Endothelial cell of umbilical vein (primary cell): ENCODE results near the gene EEFSEC.

Experiments used
- CTCF ChIP-seq, 2 donors: IDR thresholded peaks; 1 replicate in 1 of 2; 2 replicates in 1 of 2; pipeline ENCODE4 v1.5.1; 2011; ENCODE audit warnings: low read length in 2 of 2, mild to moderate bottlenecking in 2 of 2, moderate library complexity in 2 of 2, control low read depth in 1 of 2, inconsistent platforms in 1 of 2, low read depth in 1 of 2; ENCODE audit not compliant: insufficient read depth in 1 of 2; ENCODE audit errors: extremely low read depth in 1 of 2
- EZH2 ChIP-seq: IDR thresholded peaks from 2 replicates; pipeline ENCODE4 v1.6.1; 2012; ENCODE audit warnings: borderline replicate concordance, low read depth, mild to moderate bottlenecking, moderate library complexity, low read length, inconsistent platforms; ENCODE audit not compliant: severe bottlenecking
- MAX ChIP-seq: IDR thresholded peaks from 2 replicates; pipeline ENCODE4 v1.6.1; 2011; ENCODE audit not compliant: insufficient read depth, insufficient read length
- POLR2A ChIP-seq: IDR thresholded peaks from 2 replicates; pipeline ENCODE4 v1.6.1; 2012; ENCODE audit warnings: low read depth, mild to moderate bottlenecking, control low read depth, low read length
- POLR2AphosphoS5 ChIP-seq: IDR thresholded peaks from 2 replicates; pipeline ENCODE4 v1.6.1; 2012; ENCODE audit warnings: low read depth, mild to moderate bottlenecking, control low read depth, low read length, moderate library complexity; ENCODE audit not compliant: insufficient read depth

GRCh38 chr3:128179484-128179819 is 26.2 kb downstream of the EEFSEC start:
- no peak for TF ChIP-seq CTCF (IDR thresholded peaks at IDR 0.05; ENCODE audit: extremely low read depth in 1 of 2, insufficient read depth in 1 of 2, low read depth in 1 of 2, low read length in 2 of 2)
- no peak for TF ChIP-seq EZH2
- TF ChIP-seq MAX, result no peak
- TF ChIP-seq POLR2AphosphoS5, result no peak
- no peak for TF ChIP-seq POLR2A
